ENCODE data around the gene TSPY8. TPM values are rescaled to one million over a fixed set of nuclear protein-coding genes. Genes with fewer than 3 reads are reported as not detected.
"Not testable (repeated sequence)": the region's sequence is repeated elsewhere in the genome, so short reads cannot be mapped to it uniquely, and the experiment has no call there.

TSPY8 gene
- total RNA-seq: not detected in 2 replicates

GRCh38 chrY:9357497-9357896 is at the start of gene TSPY8:
Gene TSPY8, plus strand, starts transcription at chrY:9357797. Its CDS starts 46 bp downstream, at chrY:9357843.
- intact Hi-C loops (cut with micrococcal nuclease): not testable (repeated sequence)

- intact Hi-C loops (cut with micrococcal nuclease): no loop called here
Measured at GRCh38 chrY:9320996-9321395, 36.6 kb upstream of the TSPY8 start.

GRCh38 chrY:9337164-9337563 is 20.4 kb upstream of the TSPY8 start, which contains the start of gene TSPY4:
Gene TSPY4, plus strand, starts transcription at chrY:9337464. Its CDS starts 46 bp downstream, at chrY:9337510.
- intact Hi-C loops (cut with micrococcal nuclease): not testable (repeated sequence)

GRCh38 chrY:9396527-9396926 is 38.9 kb downstream of the TSPY8 start:
- intact Hi-C loops (cut with micrococcal nuclease): not testable (repeated sequence)

GRCh38 chrY:9398121-9398520 is 40.5 kb downstream of the TSPY8 start, which contains the start of gene TSPY3:
Gene TSPY3, plus strand, starts transcription at chrY:9398421. Its CDS starts 46 bp downstream, at chrY:9398467.
- intact Hi-C loops (cut with micrococcal nuclease): not testable (repeated sequence)

Other genes with a start within 250 kb of the TSPY8 start
- gene TSPY4, start 20.3 kb upstream of the TSPY8 start, total RNA-seq: not detected in 2 replicates
- not detected in 2 replicates for gene TSPY3, start 40.6 kb downstream of the TSPY8 start, total RNA-seq
- not detected in 2 replicates for gene TSPY1, start 109.2 kb downstream of the TSPY8 start, total RNA-seq
- gene TSPY9, start 129.5 kb downstream of the TSPY8 start, total RNA-seq: not detected in 2 replicates
- gene TSPY10, start 170.1 kb downstream of the TSPY8 start, total RNA-seq: not detected in 2 replicates